Renal cortical epithelial cell (primary cell): ENCODE data around the gene CCDC74B. TPM values are rescaled to one million over a fixed set of nuclear protein-coding genes. Genes with fewer than 3 reads are reported as not detected.
"Not testable (repeated sequence)": the region's sequence is repeated elsewhere in the genome, so short reads cannot be mapped to it uniquely, and the experiment has no call there.

Experiments
- DNase-seq: peaks from one replicate; pipeline ENCODE4 v3.0.0-alpha.2; 2011; ENCODE audit warnings: low read depth
- total RNA-seq: library from RNA; depleted of rRNA; stranded (reverse); fragments of >200 nt; gene quantifications from 2 replicates; pipeline ENCODE4 v1.2.3, GENCODE V29; 2014

Gene CCDC74B
- total RNA-seq, 1 donor from 2014 or later, result 7.2 TPM

DNA sequence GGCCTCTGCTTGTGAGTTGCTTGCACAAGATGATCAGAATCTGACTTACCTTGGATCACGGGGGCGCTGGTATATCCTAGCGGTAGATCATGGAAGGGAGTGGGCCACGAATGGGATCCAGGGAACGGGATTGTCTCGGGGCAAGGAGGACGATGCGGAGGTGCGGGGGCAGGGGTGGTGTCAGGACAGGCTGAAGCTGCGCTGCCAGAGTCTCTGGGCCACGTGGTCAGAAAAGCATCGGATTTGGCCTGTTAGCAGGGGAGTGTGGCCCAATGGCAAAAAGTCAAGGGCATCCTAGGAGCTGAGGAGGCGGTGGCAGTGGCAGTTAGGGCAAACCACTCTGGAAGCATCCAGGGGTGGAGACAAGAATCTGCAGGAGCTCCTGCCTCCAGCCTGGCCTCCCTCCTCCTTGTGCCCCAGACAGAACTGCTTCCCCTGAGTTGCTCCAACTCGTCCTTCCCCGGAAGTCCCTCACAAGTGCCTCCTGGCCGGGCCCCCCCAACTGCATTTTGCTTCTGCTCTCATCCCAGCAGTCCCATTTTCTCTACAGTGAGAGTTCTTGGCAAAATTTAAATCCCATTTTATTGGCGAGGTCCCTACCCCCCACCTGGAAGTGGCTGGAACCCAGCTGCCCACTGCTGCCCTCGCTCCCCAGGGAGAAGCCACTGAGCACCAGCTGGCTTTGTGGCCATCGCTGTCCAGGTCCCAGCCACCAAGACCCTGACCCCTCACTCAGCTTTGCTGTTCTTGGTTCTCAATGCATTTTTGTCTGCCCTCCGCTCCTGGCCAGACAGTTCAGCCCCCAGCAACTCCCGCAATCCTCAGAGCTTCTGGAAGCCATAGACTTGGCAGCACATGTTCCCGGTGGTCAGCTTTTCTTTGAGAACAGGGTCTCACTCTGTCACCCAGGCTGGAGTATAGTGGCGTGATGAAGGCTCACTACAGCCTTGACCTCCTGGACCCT lies 5.6 kb upstream of the CCDC74B start:
- DNase-seq, result no peak

GRCh38 chr2:130148515-130148914 lies 3.6 kb upstream of the CCDC74B start:
- not testable (repeated sequence) for DNase-seq

- DNase-seq, result not testable (repeated sequence)
These were observed 1.5 kb downstream of the CCDC74B start for GRCh38 chr2:130143266-130144039.

DNA sequence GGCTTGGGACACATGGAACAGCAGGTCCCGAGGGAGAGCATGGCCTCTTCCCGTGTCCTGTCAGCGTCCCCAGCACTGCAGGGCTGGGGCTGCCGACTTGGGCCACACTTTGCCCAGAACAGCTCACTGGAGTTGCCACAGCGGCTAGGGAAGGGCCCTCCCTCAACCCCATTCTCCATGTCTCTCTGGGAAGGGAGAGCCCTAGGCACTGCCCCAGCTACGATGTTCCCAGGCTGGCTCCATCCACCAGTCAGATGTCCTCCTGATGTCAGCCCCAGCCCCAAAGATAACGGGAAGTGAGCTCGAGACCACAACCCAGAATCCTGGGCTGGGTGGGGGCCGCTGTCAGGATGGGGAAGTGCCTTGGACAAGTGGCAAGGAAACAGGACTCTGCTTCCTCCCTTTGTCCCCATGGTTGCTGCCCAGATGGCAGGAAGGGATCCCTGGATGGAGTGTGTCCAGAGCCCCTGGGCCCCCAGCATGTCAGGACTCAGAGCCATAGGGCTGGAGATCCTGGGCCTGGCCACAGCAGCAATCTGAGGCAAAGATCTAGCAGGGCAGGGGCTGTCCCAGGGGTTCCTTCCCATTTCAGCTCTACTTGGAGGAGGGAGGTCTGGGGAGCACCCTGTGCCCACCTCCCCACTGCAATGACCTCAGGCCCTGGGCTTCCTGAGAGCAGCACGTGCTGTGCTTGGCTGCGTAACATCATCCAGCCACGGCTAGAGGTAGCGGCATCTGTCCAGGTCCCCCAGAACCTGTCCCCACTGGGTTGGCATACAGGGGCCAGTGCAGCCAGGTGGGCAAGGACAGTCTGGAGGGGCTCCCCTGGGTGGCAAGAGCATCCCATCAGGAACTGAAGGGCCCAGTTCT lies 2.3 kb downstream of the CCDC74B start:
- not testable (repeated sequence) for DNase-seq

GRCh38 chr2:130141645-130142370 lies 3.1 kb downstream of the CCDC74B start:
- not testable (repeated sequence) for DNase-seq

- not testable (repeated sequence) for DNase-seq
These were observed 3.9 kb downstream of the CCDC74B start for GRCh38 chr2:130141002-130141401.

DNA sequence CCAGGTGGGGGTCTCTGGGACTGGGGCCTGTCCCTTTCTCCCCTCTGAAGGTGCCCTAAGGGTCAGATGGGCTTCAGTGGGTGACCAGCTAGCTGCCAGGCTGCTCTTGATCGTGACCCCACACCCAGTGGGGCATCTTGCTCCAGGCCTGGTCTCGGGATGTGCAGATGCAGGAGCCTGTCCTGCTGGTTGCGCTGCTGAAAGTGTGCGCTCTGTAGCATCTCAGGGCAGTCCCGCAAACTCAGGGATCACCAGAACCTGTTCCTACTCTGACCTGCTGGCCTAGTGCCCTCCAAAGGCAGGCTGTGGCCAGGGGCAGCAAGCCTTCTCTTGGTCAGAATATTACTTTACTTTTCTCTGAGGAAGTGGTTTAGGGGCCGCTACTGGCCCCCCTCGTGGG lies 4.4 kb downstream of the CCDC74B start:
- DNase-seq, result not testable (repeated sequence)

DNA sequence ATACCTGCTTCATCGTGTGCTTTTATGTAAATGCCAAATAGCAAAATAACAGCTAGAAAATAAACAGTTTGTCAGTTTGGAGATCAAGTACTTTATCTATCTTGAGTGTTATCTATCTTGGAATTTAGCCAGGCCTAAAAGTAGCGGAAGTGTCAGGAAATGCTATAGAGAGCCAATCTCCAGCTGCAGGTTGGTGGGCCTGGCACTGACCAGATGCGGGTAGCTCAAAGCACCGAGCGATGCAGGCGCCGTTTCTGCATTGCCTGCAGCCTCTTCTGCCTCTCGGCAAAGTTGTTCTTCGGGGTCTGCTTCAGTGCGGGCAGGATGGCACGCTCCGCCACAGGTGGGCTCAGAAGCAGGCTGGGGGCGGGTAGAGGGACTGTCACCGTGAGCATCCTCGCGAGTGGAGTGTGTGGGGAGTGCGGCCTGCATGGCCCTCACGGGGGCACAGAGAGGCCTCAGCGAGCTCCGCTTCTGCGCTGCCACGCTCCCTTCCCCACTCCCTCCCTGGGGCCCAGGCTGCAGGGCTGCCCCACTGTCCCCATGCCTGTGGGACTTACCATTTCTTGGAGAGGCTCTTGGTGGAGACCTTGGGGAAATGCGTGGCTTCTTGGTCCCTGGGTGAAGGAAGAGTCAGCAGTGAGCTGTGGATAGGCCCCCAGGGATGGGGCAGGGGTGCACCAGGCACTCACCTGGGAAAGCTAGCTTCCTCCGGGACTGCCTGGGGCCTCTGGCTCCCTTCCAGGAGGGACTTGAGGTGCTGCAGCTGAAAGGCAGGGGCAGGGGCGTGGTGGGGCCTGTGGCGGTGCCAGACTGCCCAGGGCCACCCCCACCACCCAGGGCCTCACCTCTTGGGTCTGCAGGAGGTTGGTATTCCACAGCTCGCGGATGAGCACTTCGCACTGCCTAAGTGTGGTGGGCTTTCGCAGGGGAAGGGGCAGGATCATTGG lies 5.3 kb downstream of the CCDC74B start:
- DNase-seq, result not testable (repeated sequence)

GRCh38 chr2:130138841-130139251 lies 6.1 kb downstream of the CCDC74B start:
- not testable (repeated sequence) for DNase-seq

DNA sequence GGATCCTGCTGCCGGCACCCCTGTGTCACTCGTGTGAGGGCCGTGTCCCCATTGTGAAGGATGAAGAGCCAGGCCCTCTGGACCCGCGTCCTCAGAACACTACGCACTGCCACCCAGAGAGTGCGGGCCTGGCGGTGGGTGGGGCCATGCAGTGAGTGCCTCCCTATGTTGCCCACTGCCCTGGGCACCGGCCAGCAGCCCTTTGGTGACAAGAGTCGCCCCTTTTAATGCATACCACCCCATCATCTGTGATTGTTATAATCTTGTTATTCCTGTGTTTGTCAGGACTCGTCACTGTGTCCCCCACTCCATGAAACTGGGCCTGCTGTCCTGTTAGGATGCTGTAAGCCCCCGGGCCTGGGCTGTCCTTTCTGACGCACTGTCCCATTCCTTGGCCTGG lies 6.6 kb downstream of the CCDC74B start:
- not testable (repeated sequence) for DNase-seq

- not testable (repeated sequence) for DNase-seq
These were observed 7.8 kb downstream of the CCDC74B start for GRCh38 chr2:130137118-130137517.

- not testable (repeated sequence) for DNase-seq
These were observed 8.4 kb downstream of the CCDC74B start for GRCh38 chr2:130136546-130136945.

GRCh38 chr2:130135692-130136541 lies 9.0 kb downstream of the CCDC74B start:
- no peak for DNase-seq

DNA sequence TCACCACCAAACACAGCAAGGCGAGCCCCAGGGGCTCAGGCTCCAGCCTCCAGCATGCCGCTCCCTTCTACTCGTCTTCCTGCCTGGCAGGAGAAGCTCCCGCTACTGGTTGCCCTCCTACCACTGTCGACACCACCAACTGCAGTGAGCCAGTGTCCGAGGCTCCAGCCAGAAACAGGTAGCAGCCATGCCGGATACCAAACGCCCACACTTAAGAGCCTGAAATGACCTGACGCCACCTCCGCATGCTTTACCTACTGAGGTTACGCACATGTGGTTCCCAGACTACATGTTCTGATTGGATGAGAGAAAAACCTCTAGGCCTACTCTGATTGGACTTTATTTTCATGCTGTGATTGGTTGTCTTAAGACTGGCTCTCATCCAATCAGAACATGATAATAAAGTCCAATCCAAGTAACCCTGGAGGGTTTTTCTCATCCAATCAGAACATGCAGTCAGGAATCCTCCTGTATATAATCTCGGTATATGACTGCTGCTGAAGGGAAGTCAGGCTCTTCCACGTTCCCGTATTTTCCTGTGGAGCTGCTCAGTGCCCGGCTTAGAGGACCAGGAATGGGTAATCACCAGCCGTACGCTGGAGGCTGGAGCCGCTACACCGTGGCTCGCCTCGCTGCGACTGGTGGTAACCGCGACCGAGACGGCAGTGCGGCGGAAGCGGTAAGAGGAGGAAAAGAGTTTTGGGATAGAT lies 15.6 kb downstream of the CCDC74B start, which contains the start of gene POTEF:
TSS of gene POTEF (minus strand) at position 103 of the 710 bp plus-strand sequence. CDS start 8,707 bp downstream, outside the sequence.
- DNase-seq, result not testable (repeated sequence)

DNA sequence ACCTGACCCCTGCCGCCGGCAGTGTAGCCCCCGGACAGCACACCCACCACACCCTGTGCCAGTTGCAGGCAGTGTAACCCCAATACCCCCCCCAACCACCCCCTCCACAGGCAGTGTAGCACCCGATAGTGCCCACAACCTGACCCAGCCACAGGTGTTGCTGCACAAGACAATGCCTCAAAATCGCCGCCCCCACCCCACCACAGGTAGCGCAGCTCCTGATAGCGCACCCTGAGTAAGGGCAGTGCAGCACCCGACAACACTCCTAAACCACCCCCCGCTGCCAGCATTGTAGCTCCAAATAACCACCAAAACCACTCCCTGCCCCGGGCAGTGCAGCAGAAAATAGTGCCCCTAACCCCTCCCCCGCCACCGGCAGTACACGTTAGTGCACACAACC lies 16.4 kb downstream of the CCDC74B start:
- DNase-seq, result not testable (repeated sequence)

GRCh38 chr2:130127726-130128125 lies 17.2 kb downstream of the CCDC74B start:
- DNase-seq, result not testable (repeated sequence)

DNA sequence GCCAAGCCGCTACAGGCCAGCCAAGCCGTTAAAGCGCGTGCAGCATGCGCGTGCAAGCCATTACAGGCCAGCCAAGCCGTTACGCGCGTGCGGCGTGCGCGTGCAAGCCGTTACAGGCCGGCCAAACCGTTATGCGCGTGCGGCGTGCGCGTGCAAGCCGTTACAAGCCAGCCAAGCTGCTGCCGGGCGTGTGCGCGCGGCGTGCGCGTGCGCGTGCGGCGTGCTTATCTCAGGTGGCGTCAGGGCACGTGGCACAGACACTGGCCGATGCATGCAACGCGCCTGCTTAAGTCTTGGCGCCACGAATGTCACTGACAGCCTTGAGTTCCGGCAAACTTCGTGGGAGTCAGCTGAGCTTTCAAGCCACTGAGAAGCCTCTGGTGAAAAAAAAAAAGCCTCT lies 24.0 kb downstream of the CCDC74B start:
- not testable (repeated sequence) for DNase-seq
